Measurements from ENCODE around the gene SVIL. TPM values are rescaled to one million over a fixed set of nuclear protein-coding genes. Genes with fewer than 3 reads are reported as not detected.
A peak's percentile ranks its signal among the peaks of the same experiment; 100 is the strongest.

SVIL gene
- total and polyA plus RNA-seq, 2 experiments from 2014 or later = 5.9 to 7.3 TPM

GRCh38 chr10:29535778-29536453, 98.9 kb downstream of the SVIL start:
- H3K9ac ChIP-seq = peak overlapping the region; percentile 80
- no peaks in the 10 kb centered on the region for H3K9me2 ChIP-seq (ENCODE audit: insufficient read depth)
- DNase-seq = no peak
- H3K79me2 ChIP-seq (ENCODE audit: insufficient read depth) = no peaks in the 10 kb centered on the region
- H3K9me3 ChIP-seq (ENCODE audit: low read depth) = no peaks in the 10 kb centered on the region
- 55 to 56% methylated on average over 7 of the region's 7 CpGs for WGBS, 2 experiments (ENCODE audit: low coverage in 1 of 2, low lambda C conversion rate in 2 of 2, missing lambda C conversion rate in 2 of 2)
- no peaks in the 10 kb centered on the region for H4K20me1 ChIP-seq (ENCODE audit: insufficient read depth)
- H3F3A ChIP-seq (ENCODE audit: insufficient read depth) = peaks cover 32% of the 10 kb centered on the region
- in situ Hi-C loops (cut with MboI) = no loop called here
- H3K4me1 ChIP-seq (ENCODE audit: insufficient read depth) = peaks cover 30% of the 10 kb centered on the region
- TF ChIP-seq EZH2phosphoT487 (IDR thresholded peaks at IDR 0.05; ENCODE audit: insufficient read depth, low read depth) (no peak), EZH2 (IDR thresholded peaks at IDR 0.05; ENCODE audit: insufficient read depth, poor library complexity, severe bottlenecking) (no peak)
- peak overlapping the region; percentile 70 for H3K4me3 ChIP-seq
- peak overlapping the region; percentile 88 for H3K4me2 ChIP-seq (ENCODE audit: unreplicated experiment)
- H2AFZ ChIP-seq = peak overlapping the region; percentile 88
- H3K36me3 ChIP-seq (ENCODE audit: low read depth) = no peaks in the 10 kb centered on the region
- H3K27ac ChIP-seq = peak overlapping the region; percentile 93
- no peaks in the 10 kb centered on the region for H3K27me3 ChIP-seq (replicated peaks; ENCODE audit: insufficient read depth)

- H3K4me3 ChIP-seq = peak overlapping the region; percentile 70
- peaks cover 30% of the 10 kb centered on the region for H3K4me1 ChIP-seq (ENCODE audit: insufficient read depth)
- H3K9me2 ChIP-seq (ENCODE audit: insufficient read depth) = no peaks in the 10 kb centered on the region
- WGBS, 2 experiments (ENCODE audit: low coverage in 1 of 2, low lambda C conversion rate in 2 of 2, missing lambda C conversion rate in 2 of 2) = 3% methylated on average over 11 of the region's 11 CpGs
- in situ Hi-C loops (cut with MboI) = no loop called here
- peak overlapping the region; percentile 88 for H3K4me2 ChIP-seq (ENCODE audit: unreplicated experiment)
- H3K36me3 ChIP-seq (ENCODE audit: low read depth) = no peaks in the 10 kb centered on the region
- no peaks in the 10 kb centered on the region for H3K27me3 ChIP-seq (replicated peaks; ENCODE audit: insufficient read depth)
- peak overlapping the region; percentile 80 for H3K9ac ChIP-seq
- no peaks in the 10 kb centered on the region for H3K79me2 ChIP-seq (ENCODE audit: insufficient read depth)
- H4K20me1 ChIP-seq (ENCODE audit: insufficient read depth) = no peaks in the 10 kb centered on the region
- DNase-seq = peak; percentile 90
- no peaks in the 10 kb centered on the region for H3K9me3 ChIP-seq (ENCODE audit: low read depth)
- H2AFZ ChIP-seq = peak overlapping the region; percentile 88
- TF ChIP-seq EZH2 (IDR thresholded peaks at IDR 0.05; ENCODE audit: insufficient read depth, poor library complexity, severe bottlenecking) (no peak), EZH2phosphoT487 (IDR thresholded peaks at IDR 0.05; ENCODE audit: insufficient read depth, low read depth) (0 out of 2 replicates have a peak, but pooled peaks have one; percentile 72)
- peaks cover 32% of the 10 kb centered on the region for H3F3A ChIP-seq (ENCODE audit: insufficient read depth)
- H3K27ac ChIP-seq = peak overlapping the region; percentile 93
Observed at GRCh38 chr10:29535012-29535777, 99.6 kb downstream of the SVIL start.

GRCh38 chr10:29534590-29534989, 100.2 kb downstream of the SVIL start:
- no peaks in the 10 kb centered on the region for H3K79me2 ChIP-seq (ENCODE audit: insufficient read depth)

GRCh38 chr10:29533696-29534285, 101.0 kb downstream of the SVIL start:
- DNase-seq = peak; percentile 54
- no peaks in the 10 kb centered on the region for H3K36me3 ChIP-seq (ENCODE audit: low read depth)
- no peaks in the 10 kb centered on the region for H4K20me1 ChIP-seq (ENCODE audit: insufficient read depth)
- H3K9ac ChIP-seq = no peak overlapping the region
- peak overlapping the region; percentile 93 for H3K27ac ChIP-seq
- no peak overlapping the region for H3K4me2 ChIP-seq (ENCODE audit: unreplicated experiment)
- H3K79me2 ChIP-seq (ENCODE audit: insufficient read depth) = no peaks in the 10 kb centered on the region
- H3K4me3 ChIP-seq = no peak overlapping the region
- H3K9me3 ChIP-seq (ENCODE audit: low read depth) = no peaks in the 10 kb centered on the region
- H3K4me1 ChIP-seq (ENCODE audit: insufficient read depth) = peaks cover 30% of the 10 kb centered on the region
- H3F3A ChIP-seq (ENCODE audit: insufficient read depth) = peaks cover 32% of the 10 kb centered on the region
- H3K27me3 ChIP-seq (replicated peaks; ENCODE audit: insufficient read depth) = no peaks in the 10 kb centered on the region
- no peaks in the 10 kb centered on the region for H3K9me2 ChIP-seq (ENCODE audit: insufficient read depth)
- H2AFZ ChIP-seq = no peak overlapping the region
- TF ChIP-seq EZH2phosphoT487 (IDR thresholded peaks at IDR 0.05; ENCODE audit: insufficient read depth, low read depth) (no peak), EZH2 (IDR thresholded peaks at IDR 0.05; ENCODE audit: insufficient read depth, poor library complexity, severe bottlenecking) (no peak)
- in situ Hi-C loops (cut with MboI) = no loop called here
- 40 to 48% methylated on average over 7 of the region's 7 CpGs for WGBS, 2 experiments (ENCODE audit: low coverage in 1 of 2, low lambda C conversion rate in 2 of 2, missing lambda C conversion rate in 2 of 2)

More at GRCh38 chr10:29534590-29534989, 100.2 kb downstream of the SVIL start:
- no peaks in the 10 kb centered on the region for H3K36me3 ChIP-seq (ENCODE audit: low read depth)
- H3K9ac ChIP-seq = peak overlapping the region; percentile 80
- in situ Hi-C loops (cut with MboI) = no loop called here
- H3K9me2 ChIP-seq (ENCODE audit: insufficient read depth) = no peaks in the 10 kb centered on the region
- H3K27ac ChIP-seq = peak overlapping the region; percentile 93
- peaks cover 32% of the 10 kb centered on the region for H3F3A ChIP-seq (ENCODE audit: insufficient read depth)
- peak overlapping the region; percentile 70 for H3K4me3 ChIP-seq
- no peak for DNase-seq
- 0 out of 2 replicates have a peak overlapping the region, but pooled peaks have one; percentile 88 for H2AFZ ChIP-seq
- TF ChIP-seq EZH2 (IDR thresholded peaks at IDR 0.05; ENCODE audit: insufficient read depth, poor library complexity, severe bottlenecking) = no peak
- TF ChIP-seq EZH2phosphoT487 (IDR thresholded peaks at IDR 0.05; ENCODE audit: insufficient read depth, low read depth) = no peak
- 76 to 88% methylated on average over 2 of the region's 2 CpGs for WGBS, 2 experiments (ENCODE audit: low coverage in 1 of 2, low lambda C conversion rate in 2 of 2, missing lambda C conversion rate in 2 of 2)
- peaks cover 30% of the 10 kb centered on the region for H3K4me1 ChIP-seq (ENCODE audit: insufficient read depth)
- no peaks in the 10 kb centered on the region for H4K20me1 ChIP-seq (ENCODE audit: insufficient read depth)
- no peaks in the 10 kb centered on the region for H3K27me3 ChIP-seq (replicated peaks; ENCODE audit: insufficient read depth)
- H3K4me2 ChIP-seq (ENCODE audit: unreplicated experiment) = peak overlapping the region; percentile 88
- H3K9me3 ChIP-seq (ENCODE audit: low read depth) = no peaks in the 10 kb centered on the region

Measured in GM23248 (cell line).